CD14-positive monocyte (primary cell): Measurements from ENCODE around the gene KDM4C. TPM values are rescaled to one million over a fixed set of nuclear protein-coding genes. Genes with fewer than 3 reads are reported as not detected.

ENCODE experiments used
- DNase-seq, 3 donors: peaks; one replicate each; pipeline ENCODE4 v3.0.0-alpha.2; 2011 to 2022
- H2AFZ ChIP-seq: 2 replicates; pipeline ENCODE4 v1.6.0; 2012; ENCODE audit warnings: mild to moderate bottlenecking, low read depth, low read length, inconsistent platforms; ENCODE audit not compliant: insufficient read depth, poor library complexity, severe bottlenecking
- H3K27ac ChIP-seq, 2 donors: 1 replicate in 1 of 2; 2 replicates in 1 of 2; pipeline ENCODE4 v1.5.1; 2012 to 2013; ENCODE audit warnings: low read length in 2 of 2, control low read depth in 1 of 2, inconsistent platforms in 1 of 2, low read depth in 1 of 2, mild to moderate bottlenecking in 1 of 2
- H3K27me3 ChIP-seq, 2 donors: one replicate each; pipeline versions ENCODE4 v1.6.0 to v1.6.1; 2011 to 2013; ENCODE audit warnings: low read length in 2 of 2; ENCODE audit not compliant: control insufficient read depth in 2 of 2, insufficient read depth in 2 of 2
- H3K36me3 ChIP-seq, 2 donors: replicated peaks in 1 of 2; 1 replicate in 1 of 2; 2 replicates in 1 of 2; pipeline versions ENCODE4 v1.5.1 to v1.6.1; 2012 to 2013; ENCODE audit warnings: low read length in 2 of 2, control low read depth in 1 of 2, inconsistent platforms in 1 of 2, mild to moderate bottlenecking in 1 of 2; ENCODE audit not compliant: insufficient read depth in 2 of 2, control insufficient read depth in 1 of 2
- H3K4me1 ChIP-seq, 2 donors: 1 replicate in 1 of 2; 2 replicates in 1 of 2; pipeline versions ENCODE4 v1.5.1 to v1.6.1; 2012 to 2013; ENCODE audit warnings: low read length in 2 of 2, control low read depth in 1 of 2, inconsistent platforms in 1 of 2, mild to moderate bottlenecking in 1 of 2, moderate library complexity in 1 of 2; ENCODE audit not compliant: insufficient read depth in 2 of 2, control insufficient read depth in 1 of 2
- H3K4me2 ChIP-seq: replicated peaks from 2 replicates; pipeline ENCODE3; 2012; ENCODE audit warnings: low read length, moderate library complexity, mild to moderate bottlenecking; ENCODE audit not compliant: poor library complexity, severe bottlenecking; ENCODE audit errors: extremely low read depth
- H3K4me3 ChIP-seq, 3 experiments: fragments of 200-600 bp in 1 of 3; sonication (generic) in 1 of 3; replicated peaks in 1 of 3; 1 replicate in 2 of 3; 2 replicates in 1 of 3; pipeline ENCODE4 v1.5.1; 2011 to 2013; ENCODE audit warnings: low read length in 3 of 3, mild to moderate bottlenecking in 3 of 3, control low read depth in 2 of 3, low read depth in 2 of 3, inconsistent platforms in 1 of 3, moderate library complexity in 1 of 3
- H3K79me2 ChIP-seq: 2 replicates; pipeline ENCODE4 v1.6.0; 2012; ENCODE audit warnings: mild to moderate bottlenecking, control low read depth, inconsistent platforms, low read length, moderate library complexity; ENCODE audit not compliant: insufficient read depth
- H3K9ac ChIP-seq: 2 replicates; pipeline ENCODE4 v1.6.0; 2017; ENCODE audit warnings: low read length, mild to moderate bottlenecking; ENCODE audit not compliant: insufficient read depth, poor library complexity, severe bottlenecking
- H3K9me3 ChIP-seq, 2 donors: replicated peaks in 1 of 2; 1 replicate in 1 of 2; 2 replicates in 1 of 2; pipeline versions ENCODE4 v1.5.1 to v1.6.1; 2012 to 2013; ENCODE audit warnings: low read length in 2 of 2, control low read depth in 1 of 2; ENCODE audit not compliant: control insufficient read depth in 1 of 2, insufficient read depth in 1 of 2
- H4K20me1 ChIP-seq: 2 replicates; pipeline ENCODE4 v1.6.0; 2012; ENCODE audit warnings: mild to moderate bottlenecking, low read length, control low read depth, moderate library complexity; ENCODE audit not compliant: insufficient read depth
- H3K27ac Mint-ChIP-seq, 7 donors: one replicate each; pipeline ENCODE4 v1.8.0; 2020; ENCODE audit warnings: mild to moderate bottlenecking in 7 of 7, mixed read lengths in 7 of 7, moderate library complexity in 6 of 7, inconsistent platforms in 2 of 7
- H3K27me3 Mint-ChIP-seq, 3 donors: one replicate each; pipeline ENCODE4 v1.8.0; 2021 to 2022; ENCODE audit warnings: low read depth in 3 of 3, mild to moderate bottlenecking in 3 of 3, mixed read lengths in 3 of 3, moderate library complexity in 3 of 3, inconsistent platforms in 1 of 3
- H3K36me3 Mint-ChIP-seq, 2 donors: one replicate each; pipeline ENCODE4 v1.8.0; 2020; ENCODE audit warnings: mixed read lengths in 2 of 2, inconsistent platforms in 1 of 2, mild to moderate bottlenecking in 1 of 2
- H3K4me1 Mint-ChIP-seq: one replicate; pipeline ENCODE4 v1.8.0; 2020; ENCODE audit warnings: mild to moderate bottlenecking, mixed read lengths
- H3K4me3 Mint-ChIP-seq, 2 donors: one replicate each; pipeline ENCODE4 v1.8.0; 2020; ENCODE audit warnings: mild to moderate bottlenecking in 2 of 2, mixed read lengths in 2 of 2, moderate library complexity in 1 of 2
- H3K9me3 Mint-ChIP-seq, 7 donors: one replicate each; pipeline ENCODE4 v1.8.0; 2020 to 2022; ENCODE audit warnings: mixed read lengths in 7 of 7, mild to moderate bottlenecking in 6 of 7, moderate library complexity in 6 of 7, inconsistent platforms in 2 of 7
- CTCF ChIP-seq: fragments of 200-600 bp; IDR thresholded peaks from one replicate; pipeline ENCODE4 v1.8.0; 2022; ENCODE audit warnings: antibody characterized with exemption, mild to moderate bottlenecking
- WGBS: methylation state at CpG from one replicate; pipeline ENCODE4 v1.1.5; 2013; ENCODE audit warnings: missing lambda C conversion rate; ENCODE audit not compliant: insufficient coverage; 5-methylcytosine and 5-hydroxymethylcytosine counted together
- intact Hi-C, 2 donors: fragments of 100-400 bp; cut with micrococcal nuclease; formaldehyde crosslinking; loops; one replicate each; pipeline versions ENCODE4 v1.15.0 to v1.15.1; 2023
- polyA plus RNA-seq, 3 donors: library from polyadenylated mRNA; depleted of rRNA in 1 of 3; unstranded in 2 of 3; stranded (reverse) in 1 of 3; fragments of 300-500 nt in 2 of 3; fragments of >200 nt in 1 of 3; fragmentation: Illumina TruSeq in 2 of 3; gene quantifications; 1 replicate in 2 of 3; 2 replicates in 1 of 3; pipeline ENCODE4 v1.2.3, GENCODE V29; 2012 to 2021

Gene KDM4C
- polyA plus RNA-seq, 3 donors: 15.2 to 36.2 (median 17.1) TPM

- Mint-ChIP-seq H3K36me3 (peaks cover 32 to 36% of the 10 kb centered on the region in 2 donors), H3K27ac (peak overlapping the region in 3 of 7 donors; percentile 6 to 48 (median 11)), H3K4me1 (peaks cover 15% of the 10 kb centered on the region), H3K9me3 (peaks cover 3 to 15% (median 9%) of the 10 kb centered on the region in 7 donors), H3K27me3 (no peaks in the 10 kb centered on the region), H3K4me3 (no peak overlapping the region)
- Histone ChIP-seq H4K20me1 (peaks cover 35% of the 10 kb centered on the region), H3K4me2 (no peak overlapping the region), H3K79me2 (no peaks in the 10 kb centered on the region), H3K9ac (no peak overlapping the region), H3K36me3 (peaks cover 0 to 14% of the 10 kb centered on the region in 2 donors), H3K9me3 (peaks cover under 1 to 2% of the 10 kb centered on the region in 2 donors), H3K4me1 (peaks cover 0 to under 1% of the 10 kb centered on the region in 2 donors), H3K27ac (peak overlapping the region in 1 of 2 donors; percentile 12), H3K4me3 (no peak overlapping the region), H3K27me3 (no peaks in the 10 kb centered on the region), H2AFZ (no peak overlapping the region)
- intact Hi-C loops: no loop called here
- no peak for DNase-seq
- WGBS: 20% methylated on average over 1 of the region's 5 CpGs
- no peak for TF ChIP-seq CTCF
Measured at GRCh38 chr9:6869081-6869948, 111.5 kb downstream of the KDM4C start.

- Histone ChIP-seq H4K20me1 (peaks cover 41% of the 10 kb centered on the region), H3K27me3 (no peaks in the 10 kb centered on the region), H3K4me3 (no peak overlapping the region), H3K36me3 (peaks cover 0 to 14% of the 10 kb centered on the region in 2 donors), H3K4me2 (no peak overlapping the region), H2AFZ (no peak overlapping the region), H3K27ac (no peak overlapping the region), H3K9ac (no peak overlapping the region), H3K79me2 (no peaks in the 10 kb centered on the region), H3K9me3 (no peaks in the 10 kb centered on the region), H3K4me1 (peaks cover 7 to 8% of the 10 kb centered on the region in 2 donors)
- 100% methylated on average over 1 of the region's 1 CpG for WGBS
- intact Hi-C loops: no loop called here
- Mint-ChIP-seq H3K36me3 (peaks cover 28 to 29% of the 10 kb centered on the region in 2 donors), H3K27me3 (no peaks in the 10 kb centered on the region), H3K9me3 (peaks cover under 1 to 7% (median 2%) of the 10 kb centered on the region in 7 donors), H3K4me1 (peaks cover 23% of the 10 kb centered on the region), H3K27ac (peak overlapping the region in 1 of 7 donors; percentile 30), H3K4me3 (no peak overlapping the region)
- TF ChIP-seq CTCF: no peak
- DNase-seq: no peak
Measured at GRCh38 chr9:6870149-6870548, 112.4 kb downstream of the KDM4C start.
